Parathyroid adenoma (tissue), 2 donors: ENCODE data around the gene HPD.
A peak's percentile ranks its signal among the peaks of the same experiment; 100 is the strongest.

ENCODE experiments used
- H2AFZ ChIP-seq: fragments of 300-600 bp; sonication (generic); one replicate; pipeline ENCODE4 v1.7.0; 2017; ENCODE audit warnings: antibody characterized with exemption, mild to moderate bottlenecking
- H3K27ac ChIP-seq: fragments of 300-600 bp; sonication (generic); one replicate; pipeline ENCODE4 v1.7.0; 2017
- H3K27me3 ChIP-seq: fragments of 300-600 bp; sonication (generic); one replicate; pipeline ENCODE4 v1.7.0; 2017; ENCODE audit warnings: low read length; ENCODE audit not compliant: control insufficient read depth, insufficient read depth
- H3K36me3 ChIP-seq: fragments of 300-600 bp; sonication (generic); one replicate; pipeline ENCODE4 v1.7.0; 2017; ENCODE audit warnings: low read length; ENCODE audit not compliant: control insufficient read depth, insufficient read depth
- H3K4me1 ChIP-seq: fragments of 300-600 bp; sonication (generic); one replicate; pipeline ENCODE4 v1.7.0; 2017; ENCODE audit warnings: control low read depth
- H3K4me2 ChIP-seq: fragments of 300-600 bp; sonication (generic); one replicate; pipeline ENCODE4 v1.7.0; 2017; ENCODE audit warnings: low read length
- H3K4me3 ChIP-seq: fragments of 300-600 bp; sonication (generic); one replicate; pipeline ENCODE4 v1.7.0; 2017; ENCODE audit warnings: low read depth, low read length
- H3K79me2 ChIP-seq: fragments of 300-600 bp; sonication (generic); one replicate; pipeline ENCODE4 v1.7.0; 2017; ENCODE audit warnings: control low read depth
- H3K9ac ChIP-seq: fragments of 300-600 bp; sonication (generic); one replicate; pipeline ENCODE4 v1.7.0; 2017; ENCODE audit warnings: mild to moderate bottlenecking
- H3K9me3 ChIP-seq: fragments of 300-600 bp; sonication (generic); one replicate; pipeline ENCODE4 v1.7.0; 2017; ENCODE audit warnings: low read length; ENCODE audit not compliant: control insufficient read depth
- CTCF ChIP-seq: fragments of 300-600 bp; sonication (generic); IDR thresholded peaks from one replicate; pipeline ENCODE4 v1.7.0; 2017; ENCODE audit warnings: antibody characterized with exemption, mild to moderate bottlenecking
- donor health status: primary hyperparathyroidism.

HPD gene

GRCh38 chr12:121858662-121859572 lies at the start of gene HPD:
Gene HPD, minus strand, starts transcription at chr12:121858859. Its CDS starts 36 bp downstream, at chr12:121858823.
- Histone ChIP-seq H3K9ac (no peak within 1 kb of the TSS), H3K79me2 (no peaks in the 10 kb centered on the region), H2AFZ (no peak within 1 kb of the TSS), H3K4me2 (peak within 1 kb of the TSS; percentile 23), H3K9me3 (no peaks in the 10 kb centered on the region), H3K4me3 (no peak within 1 kb of the TSS), H3K36me3 (no peaks in the 10 kb centered on the region), H3K27ac (no peak within 1 kb of the TSS), H3K27me3 (no peaks in the 10 kb centered on the region), H3K4me1 (peaks cover 9% of the 10 kb centered on the region)
- TF ChIP-seq CTCF, result no peak

- Histone ChIP-seq H3K27me3 (no peaks in the 10 kb centered on the region), H3K36me3 (no peaks in the 10 kb centered on the region), H3K79me2 (peaks cover 4% of the 10 kb centered on the region), H3K9ac (no peak overlapping the region), H3K4me1 (no peaks in the 10 kb centered on the region), H3K9me3 (no peaks in the 10 kb centered on the region), H3K4me3 (no peak overlapping the region), H3K4me2 (no peak overlapping the region), H3K27ac (no peak overlapping the region), H2AFZ (no peak overlapping the region)
- no peak for TF ChIP-seq CTCF
Measured at GRCh38 chr12:121905746-121906145, 47.1 kb upstream of the HPD start.

GRCh38 chr12:121903202-121903601 lies 44.5 kb upstream of the HPD start:
- H3K27me3 ChIP-seq, result no peaks in the 10 kb centered on the region
- H3K4me3 ChIP-seq, result no peak overlapping the region
- no peaks in the 10 kb centered on the region for H3K4me1 ChIP-seq
- no peak overlapping the region for H3K27ac ChIP-seq
- peaks cover 4% of the 10 kb centered on the region for H3K79me2 ChIP-seq
- no peaks in the 10 kb centered on the region for H3K36me3 ChIP-seq
- no peak overlapping the region for H3K4me2 ChIP-seq
- no peak overlapping the region for H3K9ac ChIP-seq
- H3K9me3 ChIP-seq, result no peaks in the 10 kb centered on the region
- no peak overlapping the region for H2AFZ ChIP-seq
- TF ChIP-seq CTCF, result no peak

GRCh38 chr12:121899590-121899989 lies 40.9 kb upstream of the HPD start:
- no peak overlapping the region for H3K9ac ChIP-seq
- H2AFZ ChIP-seq, result no peak overlapping the region
- no peaks in the 10 kb centered on the region for H3K4me1 ChIP-seq
- no peaks in the 10 kb centered on the region for H3K36me3 ChIP-seq
- H3K79me2 ChIP-seq, result peaks cover 4% of the 10 kb centered on the region
- H3K27ac ChIP-seq, result no peak overlapping the region
- H3K4me3 ChIP-seq, result no peak overlapping the region
- H3K27me3 ChIP-seq, result no peaks in the 10 kb centered on the region
- no peak for TF ChIP-seq CTCF
- H3K9me3 ChIP-seq, result no peaks in the 10 kb centered on the region
- no peak overlapping the region for H3K4me2 ChIP-seq

GRCh38 chr12:121898287-121898686 lies 39.6 kb upstream of the HPD start:
- H3K27ac ChIP-seq, result no peak overlapping the region
- H3K9ac ChIP-seq, result no peak overlapping the region
- H2AFZ ChIP-seq, result no peak overlapping the region
- no peak overlapping the region for H3K4me2 ChIP-seq
- no peaks in the 10 kb centered on the region for H3K4me1 ChIP-seq
- no peaks in the 10 kb centered on the region for H3K9me3 ChIP-seq
- no peak for TF ChIP-seq CTCF
- H3K27me3 ChIP-seq, result no peaks in the 10 kb centered on the region
- peaks cover 4% of the 10 kb centered on the region for H3K79me2 ChIP-seq
- H3K4me3 ChIP-seq, result no peak overlapping the region
- no peaks in the 10 kb centered on the region for H3K36me3 ChIP-seq
